ENCODE results near the gene LRRC8B.

DNA sequence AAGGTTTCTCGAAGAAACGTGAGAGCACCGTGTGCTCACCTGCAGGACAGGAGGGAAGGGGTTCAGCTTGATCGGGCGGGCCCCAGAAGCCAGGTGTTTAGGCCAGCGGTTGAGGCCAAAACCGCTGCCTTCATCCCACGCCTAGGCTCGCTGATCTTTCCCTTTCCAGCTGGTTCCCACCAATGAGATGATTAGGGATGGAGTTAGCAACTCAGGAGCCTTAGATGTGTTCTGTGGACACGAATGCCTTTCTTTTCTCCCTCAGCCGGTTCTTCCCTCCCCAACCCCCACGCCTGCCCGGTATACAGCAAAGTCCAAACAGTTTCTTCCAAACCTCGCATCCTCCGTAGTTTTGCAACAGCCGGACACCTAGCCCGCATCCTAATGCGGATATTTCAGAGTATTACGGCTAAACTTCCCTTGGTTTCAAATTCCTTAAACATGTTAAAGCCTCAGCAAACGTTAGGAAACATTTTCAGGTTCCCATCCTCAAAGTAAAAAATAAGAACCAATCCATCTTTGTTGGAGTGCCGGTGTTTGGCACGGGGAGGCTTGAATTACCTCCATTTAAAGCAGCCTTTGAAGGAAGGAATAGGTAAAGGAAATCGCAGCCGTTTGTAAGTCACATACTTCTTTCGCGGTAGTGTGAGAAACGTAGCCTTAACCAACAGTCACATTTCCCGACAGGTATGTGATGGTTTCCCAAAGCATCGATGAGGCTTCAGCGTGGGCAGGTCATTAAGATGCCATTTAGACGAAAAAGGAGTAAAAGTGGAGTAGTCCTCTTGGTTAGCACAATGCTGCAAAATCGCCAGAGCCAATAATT is 109.4 kb downstream of the LRRC8B start:
- TF ChIP-seq CTCF (IDR thresholded peaks at IDR 0.05; ENCODE audit: insufficient read depth, low read length, poor library complexity, severe bottlenecking) (no peak), EZH2phosphoT487 (conservative IDR thresholded peaks at IDR 0.05; ENCODE audit: low read length) (no peak)

Measured in SU-DHL-6 (cell line).